ENCODE results near the gene STK32C.
"Not testable (repeated sequence)": the region's sequence is repeated elsewhere in the genome, so short reads cannot be mapped to it uniquely, and the experiment has no call there.

The STK32C gene

GRCh38 chr10:132317477-132317876 lies 9.7 kb upstream of the STK32C start:
- DNase-seq (ENCODE audit: low read depth): not testable (repeated sequence)

- DNase-seq (ENCODE audit: low read depth): no peak
Measured at GRCh38 chr10:132316133-132316532, 8.4 kb upstream of the STK32C start.

DNA sequence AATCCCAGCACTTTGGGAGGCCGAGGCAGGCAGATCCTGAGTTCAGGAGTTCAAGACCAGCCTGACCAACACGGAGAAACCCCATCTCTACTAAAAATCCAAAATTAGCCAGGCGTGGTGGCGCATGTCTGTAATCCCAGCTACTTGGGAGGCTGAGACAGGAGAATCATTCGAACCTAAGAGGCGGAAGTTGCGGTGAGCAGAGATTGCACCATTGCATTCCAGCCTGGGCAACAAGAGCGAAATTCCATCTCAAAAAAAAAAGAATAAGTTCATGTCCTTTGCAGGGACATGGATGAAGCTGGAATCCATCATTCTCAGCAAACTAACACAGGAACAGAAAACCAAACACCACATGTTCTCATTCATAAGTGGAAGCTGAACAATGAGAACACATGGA lies 7.1 kb upstream of the STK32C start:
- DNase-seq (ENCODE audit: low read depth): not testable (repeated sequence)

DNA sequence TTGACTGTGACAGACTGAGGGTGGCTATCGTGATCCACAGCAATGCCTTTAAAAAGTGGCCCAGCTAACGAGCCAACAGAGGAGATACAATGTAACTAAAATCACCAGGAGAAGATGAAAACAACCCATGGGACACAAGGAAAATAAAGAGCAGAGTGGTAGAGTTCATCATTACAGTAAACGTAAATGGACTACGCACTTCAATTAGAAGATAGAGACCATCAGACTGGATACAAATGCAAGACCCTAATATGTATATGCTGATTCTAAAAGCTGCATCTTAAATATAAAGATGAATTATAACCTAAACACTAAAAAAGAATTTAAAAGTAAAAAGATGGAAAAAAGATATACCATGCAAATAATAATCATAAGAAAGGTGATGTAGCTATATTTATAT lies 6.6 kb upstream of the STK32C start:
- no peak for DNase-seq (ENCODE audit: low read depth)

- no peak for DNase-seq (ENCODE audit: low read depth)
Measured at GRCh38 chr10:132313865-132314264, 6.1 kb upstream of the STK32C start.

DNA sequence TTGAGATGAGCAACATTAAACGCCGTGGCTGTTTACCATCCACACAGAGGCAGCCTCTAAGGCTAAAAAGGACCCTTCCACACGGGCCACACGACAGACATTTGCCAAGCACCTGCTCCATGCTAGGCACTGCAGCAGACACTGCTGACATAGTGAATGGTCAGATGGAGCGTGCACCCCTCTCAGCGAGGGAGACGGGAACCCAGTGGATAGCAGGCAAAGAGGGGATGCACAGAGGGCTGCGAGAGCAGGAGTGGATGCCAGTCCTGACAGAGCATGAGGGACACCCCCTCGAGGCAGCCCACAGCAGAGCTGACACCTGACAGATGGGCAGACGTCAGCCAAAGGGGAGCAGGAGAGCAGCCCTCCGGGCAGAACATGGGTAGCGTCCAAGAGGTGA lies 5.6 kb upstream of the STK32C start:
- DNase-seq (ENCODE audit: low read depth): no peak

- no peak for DNase-seq (ENCODE audit: low read depth)
Measured at GRCh38 chr10:132311338-132311939, 3.7 kb upstream of the STK32C start.

GRCh38 chr10:132310701-132311337 lies 3.1 kb upstream of the STK32C start:
- no peak for DNase-seq (ENCODE audit: low read depth)

DNA sequence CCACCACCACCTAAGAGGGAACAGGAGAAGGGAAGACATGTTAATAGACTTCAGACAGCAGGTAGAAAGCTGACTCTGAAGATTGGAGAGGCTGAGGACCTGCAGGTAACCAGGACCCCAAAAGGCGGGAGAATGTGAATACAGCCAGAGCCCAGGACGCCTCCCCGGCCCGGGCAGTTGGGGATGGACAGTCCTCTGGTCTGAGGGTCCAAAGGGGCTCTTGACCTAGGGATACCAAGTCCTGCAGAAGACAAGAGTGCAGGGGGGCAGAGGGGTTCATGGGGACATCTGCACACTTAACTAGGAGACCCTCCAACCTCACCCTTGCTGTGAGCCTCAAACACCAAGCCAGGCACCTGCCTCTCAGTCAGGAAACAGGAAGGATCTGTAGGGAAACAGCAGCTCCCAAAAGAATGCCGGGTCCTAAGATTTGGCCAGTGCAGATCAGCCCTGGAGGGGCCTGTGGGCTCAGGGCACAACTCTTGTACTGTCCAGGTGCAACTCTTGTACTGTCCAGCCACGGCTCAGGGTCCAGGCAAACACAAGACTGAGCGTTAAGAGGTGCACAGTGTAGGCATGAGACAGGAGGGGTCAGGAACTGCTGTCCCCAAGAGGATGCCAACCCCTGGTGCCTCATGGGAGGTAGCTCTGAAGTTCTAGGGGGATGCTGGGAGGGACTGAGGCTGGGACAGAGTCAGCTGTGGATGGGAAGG lies 2.3 kb upstream of the STK32C start:
- DNase-seq (ENCODE audit: low read depth): no peak

DNA sequence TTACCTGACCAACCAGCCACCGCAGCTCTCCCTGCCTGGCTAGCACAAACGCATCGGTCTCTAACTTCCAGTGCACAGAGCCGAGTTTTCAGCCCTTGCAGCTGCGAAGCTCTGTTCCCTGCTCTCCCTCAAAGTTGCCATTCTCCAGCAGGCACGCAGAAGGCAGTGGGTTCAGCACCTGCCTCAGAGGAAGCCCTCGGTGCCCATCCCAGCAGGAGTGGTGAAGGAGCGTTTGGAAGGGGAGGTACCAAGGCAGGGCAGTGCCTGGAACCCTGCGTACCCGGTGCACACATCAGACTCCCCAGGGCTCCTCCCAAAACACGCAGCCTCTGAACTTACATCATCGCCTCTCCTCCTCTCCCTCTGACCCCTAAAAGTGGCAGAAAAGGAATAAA lies 1.7 kb upstream of the STK32C start:
- no peak for DNase-seq (ENCODE audit: low read depth)

DNA sequence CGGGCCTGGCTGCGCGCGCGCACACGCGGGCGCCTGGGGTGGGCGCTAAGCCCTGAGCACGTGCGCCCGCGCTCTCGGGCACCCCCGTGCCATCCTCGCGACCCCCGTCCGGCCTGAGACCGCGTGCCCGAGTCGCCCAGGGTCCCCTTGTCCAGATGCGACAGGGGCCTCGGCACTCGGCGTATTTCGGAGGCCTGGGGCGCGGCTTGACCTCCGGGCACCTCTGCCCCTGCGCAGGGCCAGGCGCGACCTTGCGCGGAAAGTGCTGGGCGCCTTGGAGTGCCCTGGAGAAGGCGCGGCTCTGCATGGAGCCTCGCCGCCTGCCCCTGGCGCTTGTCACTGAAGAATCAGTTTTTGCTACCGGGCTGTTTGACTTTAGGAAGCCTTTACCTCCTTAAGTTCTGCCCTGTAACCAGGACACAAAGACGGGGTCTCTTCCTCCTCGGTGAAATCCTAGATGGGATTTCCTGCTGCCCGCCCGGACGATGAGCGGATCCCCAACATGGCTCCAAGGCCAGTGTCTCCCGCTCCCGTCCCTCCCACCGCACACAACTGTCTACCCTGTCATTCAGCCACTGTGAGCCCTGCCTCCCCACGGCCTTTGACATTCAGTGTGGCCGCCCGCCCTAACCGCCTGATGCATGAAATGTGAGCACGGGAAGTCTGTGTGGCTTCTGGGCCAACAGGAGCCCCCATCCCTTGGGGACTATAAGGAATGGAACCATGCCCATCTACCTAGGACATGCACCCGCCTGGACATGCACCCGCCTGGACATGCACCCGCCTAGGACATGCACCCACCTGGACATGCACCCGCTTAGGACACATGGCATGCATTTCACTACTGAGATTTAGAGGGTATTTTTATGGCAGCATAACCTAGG lies 1.1 kb upstream of the STK32C start:
- no peak for DNase-seq (ENCODE audit: low read depth)

- no peak for DNase-seq (ENCODE audit: low read depth)
Measured at GRCh38 chr10:132306864-132307751, 642 bp downstream of the STK32C start.

DNA sequence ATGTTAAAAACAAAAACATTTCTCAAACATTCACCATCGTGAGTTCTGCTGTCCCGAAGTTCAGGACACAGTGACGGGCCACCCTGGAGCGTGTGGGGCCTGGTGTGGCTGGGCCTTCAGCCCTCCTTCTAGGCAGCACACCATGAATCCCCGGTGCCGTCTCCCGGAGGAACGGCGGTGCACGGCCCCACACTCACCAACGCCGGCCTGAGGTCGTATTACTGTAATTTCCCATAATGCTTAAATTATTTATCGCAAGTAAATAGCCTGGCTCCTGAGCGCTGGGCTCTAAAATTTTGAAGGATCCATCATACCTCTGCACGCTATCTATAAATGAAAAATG lies 1.4 kb downstream of the STK32C start:
- DNase-seq (ENCODE audit: low read depth): no peak

DNA sequence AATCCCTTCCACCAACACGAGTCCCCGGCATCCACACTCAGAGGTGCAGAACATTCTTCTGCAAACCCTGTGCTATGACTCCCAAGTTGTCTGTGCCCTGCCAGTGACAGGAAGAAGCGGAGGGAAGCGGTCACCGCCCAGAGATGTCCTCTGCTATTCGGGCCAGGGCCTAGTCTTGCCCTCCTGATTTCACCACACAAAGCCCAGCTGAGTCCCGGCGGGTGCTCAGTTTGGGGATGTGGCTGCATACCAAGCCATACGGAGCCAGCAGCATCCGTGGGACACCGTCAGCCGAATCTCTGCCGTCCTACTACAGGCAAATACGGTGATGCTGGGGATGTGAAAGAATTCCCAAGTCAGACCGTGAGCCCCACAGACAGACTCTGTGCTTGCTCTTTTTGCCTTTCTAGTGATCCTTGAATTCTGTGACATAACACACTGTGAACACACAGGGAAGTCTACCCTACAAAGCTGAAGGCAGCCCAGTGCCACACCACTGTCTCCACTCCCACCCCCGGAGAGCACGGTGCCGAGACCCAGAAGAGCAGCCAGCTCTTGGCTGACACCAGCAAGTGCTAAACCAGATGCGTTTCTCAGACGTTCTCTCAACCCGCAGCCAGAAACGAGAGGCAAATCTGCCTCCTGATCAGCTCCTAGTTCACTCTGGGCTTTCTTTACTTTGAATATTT lies 2.0 kb downstream of the STK32C start:
- DNase-seq (ENCODE audit: low read depth): no peak

DNA sequence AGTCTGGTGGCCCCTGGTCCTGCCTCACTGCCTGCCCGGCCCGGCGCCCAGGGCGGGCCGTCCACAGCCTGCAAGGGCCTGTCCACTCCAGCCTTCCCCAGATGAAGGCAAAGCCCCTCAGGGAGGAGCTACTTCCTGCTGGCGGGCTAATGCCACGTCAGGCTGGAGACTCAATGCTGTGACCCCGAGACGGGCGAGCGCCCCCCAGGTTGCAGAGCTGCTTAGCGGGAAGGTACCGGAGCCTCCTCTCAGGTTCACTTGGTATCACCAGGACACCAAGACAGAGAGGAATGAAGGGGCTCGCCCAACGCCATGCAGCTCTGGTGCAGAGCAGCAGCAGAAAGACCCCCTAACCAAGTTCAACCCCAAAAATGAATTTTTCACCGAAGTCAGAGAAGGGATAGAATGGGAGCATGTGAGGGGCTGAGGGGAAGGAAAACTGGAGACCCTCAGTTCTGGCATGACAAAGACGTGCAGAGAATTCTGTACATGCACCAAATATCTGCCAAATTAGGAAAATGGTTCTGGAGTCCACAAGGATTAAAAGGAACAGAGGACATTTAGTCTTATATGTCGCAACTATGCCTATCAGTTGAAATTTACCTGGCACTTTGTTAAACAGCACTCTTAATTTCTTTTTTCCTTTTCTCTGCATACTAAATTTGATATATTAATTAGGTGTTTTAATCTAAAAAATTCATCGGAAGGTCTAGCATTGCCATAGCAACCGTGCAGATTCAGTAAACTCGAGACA lies 2.8 kb downstream of the STK32C start:
- DNase-seq (ENCODE audit: low read depth): no peak

DNA sequence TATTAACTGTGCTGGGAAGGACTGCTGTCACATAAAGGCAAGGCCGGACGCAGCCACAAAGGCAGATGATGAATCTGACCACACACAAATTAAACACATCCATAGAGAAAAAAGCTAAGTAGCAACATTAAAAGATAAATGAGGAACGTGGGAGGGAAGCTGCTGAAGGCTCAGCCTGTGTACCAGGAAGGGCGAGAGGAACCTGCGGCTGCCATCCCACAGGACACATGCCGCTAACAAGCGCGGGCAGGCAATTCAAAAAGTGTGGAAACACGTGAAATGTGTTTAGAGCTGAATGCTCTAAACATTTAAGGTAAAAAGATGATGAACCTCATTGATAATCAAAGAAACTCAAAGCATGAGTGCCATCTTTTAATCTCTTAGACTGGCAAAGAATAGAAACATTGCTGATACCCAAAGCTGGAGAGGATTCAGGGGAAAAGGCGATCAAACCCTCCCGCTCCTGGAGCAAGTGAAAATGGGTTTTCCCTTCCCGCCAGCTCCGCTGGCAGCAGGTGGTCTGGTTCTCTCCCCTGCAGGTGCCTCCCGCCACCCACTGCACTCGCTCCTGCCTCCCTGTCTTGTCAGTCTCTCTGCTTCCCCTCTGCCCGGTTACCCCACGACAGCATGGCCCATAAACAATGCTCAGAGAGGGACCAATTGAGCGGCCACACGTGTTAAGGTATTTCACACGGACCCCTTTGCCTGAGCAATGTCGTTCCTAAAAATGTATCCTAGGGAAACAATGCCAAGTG lies 4.2 kb downstream of the STK32C start:
- no peak for DNase-seq (ENCODE audit: low read depth)

DNA sequence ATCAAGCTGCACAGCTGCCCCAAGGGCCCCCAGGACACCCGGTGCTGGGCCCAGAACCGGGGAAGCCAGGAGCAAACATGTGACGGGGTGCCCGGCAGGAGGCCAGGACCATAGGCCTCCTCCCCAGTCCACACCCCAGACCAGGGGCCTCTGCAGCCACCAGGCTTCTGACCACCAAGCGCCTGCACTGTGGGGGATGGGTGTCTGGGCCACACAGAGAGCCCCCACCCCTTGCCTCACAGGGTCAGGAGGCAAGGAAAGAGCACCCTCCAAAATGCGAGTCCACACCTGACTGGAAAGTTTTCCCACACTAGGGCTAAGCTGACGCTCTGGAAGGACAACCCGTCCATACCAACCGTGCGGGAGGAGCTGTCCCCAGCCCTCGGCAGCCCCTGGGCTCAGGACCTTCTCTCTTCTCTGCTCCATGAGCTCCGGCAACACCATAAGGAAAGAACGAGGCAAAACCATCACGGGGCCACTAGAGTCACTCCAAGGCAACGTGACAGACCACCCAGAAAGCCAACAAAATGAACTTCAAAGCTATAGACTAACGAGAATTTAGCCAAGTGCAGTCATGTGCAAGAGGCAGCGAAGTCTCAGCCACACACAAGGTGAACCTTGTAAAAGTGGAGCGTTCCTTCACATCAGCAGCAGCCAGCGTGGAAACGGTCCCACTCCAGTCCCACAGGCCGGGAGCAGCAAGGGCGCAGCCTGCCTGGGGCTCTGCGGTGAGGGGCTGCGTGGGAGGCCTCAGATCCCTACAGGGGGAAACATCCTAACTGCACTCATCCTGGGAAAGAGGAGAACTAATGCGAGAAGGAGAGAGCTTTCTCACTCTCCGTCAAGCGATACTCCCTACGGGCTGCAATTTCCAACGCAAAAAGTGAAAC lies 5.1 kb downstream of the STK32C start:
- no peak for DNase-seq (ENCODE audit: low read depth)

All from amniotic epithelial cell (primary cell).